GM12865 (cell line): ENCODE results near the gene RRBP1.

ENCODE experiments used
- DNase-seq: peaks from one replicate; pipeline ENCODE4 v3.0.0; 2010; ENCODE audit warnings: low read depth
- H3K4me3 ChIP-seq: 2 replicates; pipeline ENCODE4 v1.5.1; 2011; ENCODE audit warnings: mild to moderate bottlenecking, low read depth, low read length, control low read depth
- TF ChIP-seq, protein P1 (sequence below): IDR thresholded peaks from 2 replicates; pipeline ENCODE4 v1.5.1; 2011; ENCODE audit warnings: low read length, control low read depth, low read depth, inconsistent platforms; ENCODE audit not compliant: insufficient read depth; ENCODE audit errors: missing control alignments

The RRBP1 gene

DNA sequence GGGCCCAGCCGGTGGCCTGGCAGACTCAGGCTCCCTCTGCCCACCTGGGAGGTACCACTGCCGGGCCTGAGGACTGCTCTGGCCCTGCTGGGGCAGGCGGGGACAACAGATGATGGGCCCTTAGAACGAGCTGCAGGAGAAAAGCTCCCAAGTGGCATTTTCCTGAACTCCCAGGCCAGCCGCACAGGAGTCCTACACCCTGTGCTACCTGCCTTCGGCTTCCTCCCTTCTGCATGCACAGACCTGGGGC, 70.8 kb downstream of the RRBP1 start:
- no peak overlapping the region for H3K4me3 ChIP-seq
- TF ChIP-seq, protein P1, sequence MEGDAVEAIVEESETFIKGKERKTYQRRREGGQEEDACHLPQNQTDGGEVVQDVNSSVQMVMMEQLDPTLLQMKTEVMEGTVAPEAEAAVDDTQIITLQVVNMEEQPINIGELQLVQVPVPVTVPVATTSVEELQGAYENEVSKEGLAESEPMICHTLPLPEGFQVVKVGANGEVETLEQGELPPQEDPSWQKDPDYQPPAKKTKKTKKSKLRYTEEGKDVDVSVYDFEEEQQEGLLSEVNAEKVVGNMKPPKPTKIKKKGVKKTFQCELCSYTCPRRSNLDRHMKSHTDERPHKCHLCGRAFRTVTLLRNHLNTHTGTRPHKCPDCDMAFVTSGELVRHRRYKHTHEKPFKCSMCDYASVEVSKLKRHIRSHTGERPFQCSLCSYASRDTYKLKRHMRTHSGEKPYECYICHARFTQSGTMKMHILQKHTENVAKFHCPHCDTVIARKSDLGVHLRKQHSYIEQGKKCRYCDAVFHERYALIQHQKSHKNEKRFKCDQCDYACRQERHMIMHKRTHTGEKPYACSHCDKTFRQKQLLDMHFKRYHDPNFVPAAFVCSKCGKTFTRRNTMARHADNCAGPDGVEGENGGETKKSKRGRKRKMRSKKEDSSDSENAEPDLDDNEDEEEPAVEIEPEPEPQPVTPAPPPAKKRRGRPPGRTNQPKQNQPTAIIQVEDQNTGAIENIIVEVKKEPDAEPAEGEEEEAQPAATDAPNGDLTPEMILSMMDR = no peak
- no peak for DNase-seq

DNA sequence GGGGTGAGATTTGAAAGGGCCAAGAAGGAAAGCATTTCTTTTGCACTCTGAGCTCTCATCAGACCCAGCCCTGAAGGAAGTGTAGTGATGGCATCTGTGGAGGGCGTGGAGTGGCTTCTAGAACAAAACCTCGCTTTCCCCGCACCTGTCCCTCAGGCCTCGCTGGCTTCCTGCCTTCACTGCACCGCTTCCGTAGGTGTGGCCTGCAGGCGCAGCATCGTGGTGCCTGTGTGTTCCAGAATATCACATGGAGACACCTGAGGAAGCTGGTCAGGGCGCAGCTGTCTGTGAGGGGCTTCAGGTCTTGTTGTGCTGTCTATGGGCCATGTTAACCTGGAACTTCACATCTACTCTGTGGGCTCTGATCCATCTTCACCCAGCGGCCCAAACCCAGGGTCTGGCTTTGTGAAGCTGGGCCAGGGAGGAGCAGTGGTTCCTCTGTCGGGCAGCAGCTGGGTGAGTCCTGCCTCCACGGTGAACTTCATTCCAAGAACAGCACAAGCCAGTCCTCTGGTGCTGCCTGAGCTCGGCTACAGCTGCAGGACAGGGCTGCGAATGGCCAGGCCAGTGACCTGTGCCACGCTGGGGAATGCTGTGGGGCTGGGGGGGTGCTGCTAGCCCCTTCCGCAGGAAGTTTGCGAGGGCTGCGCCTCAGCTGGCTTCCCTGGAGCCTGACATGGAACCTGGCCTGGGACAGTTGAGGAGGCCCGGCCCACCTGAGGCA, 71.3 kb downstream of the RRBP1 start:
- TF ChIP-seq, protein P1 = no peak
- DNase-seq = no peak
- H3K4me3 ChIP-seq = no peak overlapping the region

DNA sequence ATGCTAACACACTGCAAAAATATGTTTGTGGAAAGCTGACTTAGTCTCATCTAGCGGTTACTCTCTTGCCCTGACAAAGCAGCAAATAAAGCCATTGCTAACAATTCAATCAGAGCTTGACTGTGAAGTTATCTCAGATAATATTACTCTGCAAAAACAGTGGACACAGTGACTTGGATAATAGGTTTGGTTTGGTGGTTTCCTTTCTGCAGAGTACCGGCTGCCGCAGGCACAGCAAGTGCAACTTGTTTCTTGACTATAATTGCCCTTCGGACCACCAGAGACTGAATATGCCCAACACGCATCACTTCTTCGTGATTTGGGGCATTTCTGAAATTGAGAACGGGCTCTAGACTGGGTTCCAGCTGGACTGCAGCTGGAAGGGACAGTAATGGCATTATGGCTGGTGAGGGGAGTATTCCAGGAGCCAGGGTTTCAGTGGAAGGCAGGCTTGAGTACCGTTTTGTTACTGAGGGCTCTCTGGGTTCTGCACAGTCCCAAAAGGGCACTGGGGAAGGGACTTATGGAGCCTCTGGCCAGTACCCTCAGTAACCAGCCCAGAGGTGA, 72.1 kb downstream of the RRBP1 start:
- TF ChIP-seq, protein P1 = no peak
- DNase-seq = no peak
- no peak overlapping the region for H3K4me3 ChIP-seq

DNA sequence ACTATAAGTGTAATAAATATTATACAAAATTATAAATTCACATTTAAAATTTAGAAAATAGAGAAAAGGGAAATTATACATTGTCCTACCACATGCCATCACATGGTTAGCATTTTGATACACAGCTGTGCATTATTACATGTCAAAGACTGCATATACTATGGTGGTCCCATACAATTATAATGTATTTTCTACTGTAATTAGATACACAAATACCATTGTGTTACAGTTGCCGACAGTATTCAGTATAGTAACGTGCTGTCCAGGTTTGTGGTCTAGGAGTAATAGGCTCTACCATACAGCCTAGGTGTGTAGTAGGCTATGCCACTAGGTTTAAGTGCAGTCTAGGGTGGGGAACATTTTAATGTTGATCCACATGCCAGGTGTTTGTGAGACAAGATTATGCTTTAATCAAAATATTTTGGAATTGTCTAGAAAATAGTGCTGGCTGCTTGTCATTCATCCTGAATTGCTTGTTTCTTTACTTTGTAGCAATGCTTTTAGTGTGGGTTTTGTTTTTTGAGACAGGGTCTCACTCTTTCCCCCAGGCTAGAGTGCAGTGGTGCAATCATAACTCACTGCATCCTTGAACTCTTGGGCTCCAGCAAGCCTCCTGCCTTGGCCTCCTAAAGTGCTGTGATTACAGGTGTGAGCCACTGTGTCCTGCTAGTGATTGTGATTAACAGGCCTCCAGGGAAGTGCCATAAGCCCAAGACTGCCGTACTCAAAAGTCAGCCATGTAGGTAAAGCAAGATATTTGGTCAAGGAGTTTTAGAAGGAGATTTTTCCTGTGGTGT, 73.1 kb downstream of the RRBP1 start:
- H3K4me3 ChIP-seq = no peak overlapping the region
- TF ChIP-seq, protein P1 = no peak
- DNase-seq = no peak

DNA sequence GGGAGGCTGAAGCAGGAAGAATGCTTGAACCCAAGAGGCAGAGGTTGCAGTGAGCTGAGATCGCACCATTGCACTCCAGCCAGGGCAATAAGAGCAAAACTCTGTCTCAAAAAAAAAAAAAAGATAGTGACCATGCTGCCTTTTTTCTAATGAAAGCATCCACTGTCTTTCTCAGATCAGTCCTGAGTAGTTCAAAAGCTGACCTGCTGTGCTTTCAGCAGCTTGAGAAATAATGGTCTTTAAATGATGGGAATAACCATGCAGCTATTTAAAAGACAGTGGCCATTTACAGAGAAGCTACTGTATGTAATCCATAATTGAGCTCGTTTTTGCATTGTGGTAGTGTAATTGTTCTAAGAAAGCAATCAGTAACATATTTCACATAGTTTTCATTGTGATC, 76.0 kb downstream of the RRBP1 start:
- no peak for DNase-seq

DNA sequence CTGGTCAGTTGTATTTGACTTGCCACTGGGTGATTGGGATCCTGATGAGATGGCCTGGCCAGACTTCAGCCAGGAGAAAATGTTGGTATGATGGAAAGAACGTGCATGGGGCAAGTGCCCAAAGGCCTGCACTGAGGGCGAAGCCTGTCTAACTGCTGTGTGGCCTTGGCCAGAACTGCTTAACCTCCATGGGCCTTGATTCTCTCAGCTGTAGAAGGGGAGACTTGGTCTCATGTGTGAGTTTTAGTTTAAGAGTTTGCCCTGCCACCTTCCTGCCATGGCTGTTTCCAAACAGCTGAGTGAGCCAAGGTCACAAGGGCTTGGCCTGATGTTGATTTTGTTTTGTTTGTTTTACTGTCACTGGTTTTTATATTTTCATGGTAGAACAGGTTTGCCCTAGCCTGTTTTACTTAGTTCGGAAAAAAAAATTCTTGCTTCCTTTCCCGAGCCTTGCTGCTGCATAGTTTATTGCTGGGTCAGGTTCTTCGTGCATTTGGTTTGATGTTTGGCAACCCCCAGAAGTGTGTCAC, 76.8 kb downstream of the RRBP1 start:
- TF ChIP-seq, protein P1 = no peak
- H3K4me3 ChIP-seq = no peak overlapping the region
- DNase-seq = no peak

More for the DNA sequence above, 76.0 kb downstream of the RRBP1 start:
- TF ChIP-seq, protein P1 = no peak
- no peak overlapping the region for H3K4me3 ChIP-seq
